Adipocyte (in vitro differentiated cells): ENCODE data around the gene DBF4B.

Experiments
- DNase-seq: peaks from one replicate; pipeline ENCODE4 v3.0.0-alpha.2; 2015; ENCODE audit warnings: low read depth
- H3K27me3 ChIP-seq: replicated peaks from 2 replicates; pipeline ENCODE4 v1.7.0; 2013; ENCODE audit warnings: mild to moderate bottlenecking, low read length, moderate library complexity; ENCODE audit not compliant: control insufficient read depth, insufficient read depth
- H3K36me3 ChIP-seq: 2 replicates; pipeline ENCODE4 v1.7.0; 2013; ENCODE audit warnings: low read length, mild to moderate bottlenecking, moderate library complexity; ENCODE audit not compliant: control insufficient read depth, insufficient read depth, severe bottlenecking
- H3K4me1 ChIP-seq: 2 replicates; pipeline ENCODE4 v1.7.0; 2013; ENCODE audit warnings: mild to moderate bottlenecking, low read length, moderate library complexity; ENCODE audit not compliant: control insufficient read depth, insufficient read depth
- H3K4me3 ChIP-seq: 2 replicates; pipeline ENCODE4 v1.7.0; 2013; ENCODE audit warnings: mild to moderate bottlenecking, low read length, moderate library complexity
- H3K9ac ChIP-seq: 2 replicates; pipeline ENCODE4 v1.7.0; 2013; ENCODE audit warnings: mild to moderate bottlenecking, low read length, moderate library complexity
- H3K9me3 ChIP-seq: 2 replicates; pipeline ENCODE4 v1.7.0; 2013; ENCODE audit warnings: mild to moderate bottlenecking, low read length, moderate library complexity; ENCODE audit not compliant: control insufficient read depth

The DBF4B gene

GRCh38 chr17:44795421-44795820 lies 87.0 kb downstream of the DBF4B start:
- DNase-seq: no peak

GRCh38 chr17:44795928-44796327 lies 87.5 kb downstream of the DBF4B start:
- no peaks in the 10 kb centered on the region for H3K9me3 ChIP-seq
- H3K27me3 ChIP-seq: no peaks in the 10 kb centered on the region
- no peak for DNase-seq
- H3K4me1 ChIP-seq: peaks cover 26% of the 10 kb centered on the region
- no peak overlapping the region for H3K4me3 ChIP-seq
- no peaks in the 10 kb centered on the region for H3K36me3 ChIP-seq
- H3K9ac ChIP-seq: no peak overlapping the region

More at GRCh38 chr17:44795421-44795820, 87.0 kb downstream of the DBF4B start:
- Histone ChIP-seq H3K9ac (no peak overlapping the region), H3K27me3 (no peaks in the 10 kb centered on the region), H3K4me1 (peaks cover 26% of the 10 kb centered on the region), H3K4me3 (no peak overlapping the region), H3K36me3 (no peaks in the 10 kb centered on the region), H3K9me3 (no peaks in the 10 kb centered on the region)

- no peak overlapping the region for H3K9ac ChIP-seq
- no peaks in the 10 kb centered on the region for H3K36me3 ChIP-seq
- H3K4me3 ChIP-seq: no peak overlapping the region
- no peaks in the 10 kb centered on the region for H3K27me3 ChIP-seq
- peaks cover 26% of the 10 kb centered on the region for H3K4me1 ChIP-seq
- no peak for DNase-seq
- H3K9me3 ChIP-seq: no peaks in the 10 kb centered on the region
These were observed 88.3 kb downstream of the DBF4B start for GRCh38 chr17:44796731-44797130.

- no peak for DNase-seq
- no peak overlapping the region for H3K9ac ChIP-seq
- peaks cover 26% of the 10 kb centered on the region for H3K4me1 ChIP-seq
- peaks cover 5% of the 10 kb centered on the region for H3K36me3 ChIP-seq
- H3K9me3 ChIP-seq: no peaks in the 10 kb centered on the region
- H3K4me3 ChIP-seq: no peak overlapping the region
- H3K27me3 ChIP-seq: no peaks in the 10 kb centered on the region
These were observed 89.3 kb downstream of the DBF4B start for GRCh38 chr17:44797802-44798201.

- Histone ChIP-seq H3K36me3 (peaks cover 5% of the 10 kb centered on the region), H3K9me3 (no peaks in the 10 kb centered on the region), H3K27me3 (no peaks in the 10 kb centered on the region), H3K4me1 (peaks cover 26% of the 10 kb centered on the region), H3K4me3 (no peak overlapping the region), H3K9ac (no peak overlapping the region)
- no peak for DNase-seq
These were observed 89.9 kb downstream of the DBF4B start for GRCh38 chr17:44798356-44798755.
